22Rv1 (cell line): ENCODE measurements around the gene DNMT3A.

ENCODE experiments used
- CTCF ChIP-seq: fragments of 450-650 bp; IDR thresholded peaks from 2 replicates; pipeline ENCODE4 v1.5.1; 2017; ENCODE audit warnings: mild to moderate bottlenecking
- ZFX ChIP-seq: fragments of 450-650 bp; IDR thresholded peaks from 2 replicates; pipeline ENCODE4 v1.6.1; 2017; ENCODE audit warnings: antibody characterized with exemption, borderline replicate concordance

- TF ChIP-seq CTCF (no peak), ZFX (no peak)
Observed at GRCh38 chr2:25283921-25284320, 57.8 kb downstream of the DNMT3A start.
